ENCODE measurements around the gene HERC2. TPM values are rescaled to one million over a fixed set of nuclear protein-coding genes. Genes with fewer than 3 reads are reported as not detected.

HERC2 gene
- total RNA-seq, 6 experiments from 2014 or later = 33.6 to 47.3 (median 37.0) TPM

DNA sequence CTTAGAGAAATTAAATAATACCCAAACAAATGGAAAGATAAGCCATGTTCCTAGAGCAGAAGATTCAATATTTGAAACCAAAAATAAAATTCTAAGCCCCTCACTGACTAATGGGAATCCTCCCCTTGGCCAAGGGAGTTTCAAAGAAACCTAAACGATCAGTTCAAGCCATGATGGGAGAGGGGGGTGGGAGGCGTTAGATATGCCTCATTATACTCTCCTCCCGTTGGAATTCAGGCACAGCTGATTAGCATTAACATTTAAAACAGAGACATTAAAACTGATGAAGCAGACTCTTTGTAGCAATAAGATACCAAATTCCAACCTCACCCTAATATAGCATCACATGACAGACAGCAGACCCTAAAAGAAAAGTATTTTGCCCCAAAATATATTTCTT, 255.7 kb downstream of the HERC2 start:
- H3K27ac Mint-ChIP-seq = no peak overlapping the region
- DNase-seq = no peak
- TF ChIP-seq, protein P1, sequence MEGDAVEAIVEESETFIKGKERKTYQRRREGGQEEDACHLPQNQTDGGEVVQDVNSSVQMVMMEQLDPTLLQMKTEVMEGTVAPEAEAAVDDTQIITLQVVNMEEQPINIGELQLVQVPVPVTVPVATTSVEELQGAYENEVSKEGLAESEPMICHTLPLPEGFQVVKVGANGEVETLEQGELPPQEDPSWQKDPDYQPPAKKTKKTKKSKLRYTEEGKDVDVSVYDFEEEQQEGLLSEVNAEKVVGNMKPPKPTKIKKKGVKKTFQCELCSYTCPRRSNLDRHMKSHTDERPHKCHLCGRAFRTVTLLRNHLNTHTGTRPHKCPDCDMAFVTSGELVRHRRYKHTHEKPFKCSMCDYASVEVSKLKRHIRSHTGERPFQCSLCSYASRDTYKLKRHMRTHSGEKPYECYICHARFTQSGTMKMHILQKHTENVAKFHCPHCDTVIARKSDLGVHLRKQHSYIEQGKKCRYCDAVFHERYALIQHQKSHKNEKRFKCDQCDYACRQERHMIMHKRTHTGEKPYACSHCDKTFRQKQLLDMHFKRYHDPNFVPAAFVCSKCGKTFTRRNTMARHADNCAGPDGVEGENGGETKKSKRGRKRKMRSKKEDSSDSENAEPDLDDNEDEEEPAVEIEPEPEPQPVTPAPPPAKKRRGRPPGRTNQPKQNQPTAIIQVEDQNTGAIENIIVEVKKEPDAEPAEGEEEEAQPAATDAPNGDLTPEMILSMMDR (IDR thresholded peaks at IDR 0.05) = no peak
- H3K27me3 Mint-ChIP-seq (ENCODE audit: insufficient read depth) = no peaks in the 10 kb centered on the region; the same call in 1 of the 2 replicates
- H3K4me3 Mint-ChIP-seq = no peak overlapping the region
- H3K36me3 Mint-ChIP-seq (ENCODE audit: low read depth) = no peaks in the 10 kb centered on the region
- no peaks in the 10 kb centered on the region; the same call in 1 of the 2 replicates for H3K9me3 Mint-ChIP-seq
- H3K4me1 Mint-ChIP-seq (ENCODE audit: low read depth) = no peaks in the 10 kb centered on the region

Other genes with a start within 250 kb of the HERC2 start
- gene OCA2, start 222.9 kb downstream of the HERC2 start, total RNA-seq (2021; fragmentation: NEBNext Ultra II Directional; extraction: Animal tissue kit (Norgen Biotek cat#: 25700)) = not detected
- gene GOLGA6L24, start 35.9 kb upstream of the HERC2 start, total RNA-seq (2021; fragmentation: NEBNext Ultra II Directional; extraction: Animal tissue kit (Norgen Biotek cat#: 25700)) = not detected
- under 1 TPM in 1 of 6 experiments, not detected in 5; 0.06 TPM for gene GOLGA8F, start 56.5 kb upstream of the HERC2 start, total RNA-seq (2021; fragmentation: NEBNext Ultra II Directional; extraction: Animal tissue kit (Norgen Biotek cat#: 25700))
- under 1 TPM in 1 of 6 experiments, not detected in 5; 0.17 TPM for gene GOLGA8G, start 210.8 kb upstream of the HERC2 start, total RNA-seq (2021; fragmentation: NEBNext Ultra II Directional; extraction: Animal tissue kit (Norgen Biotek cat#: 25700))
- not detected for gene GOLGA6L25, start 231.4 kb upstream of the HERC2 start, total RNA-seq (2021; fragmentation: NEBNext Ultra II Directional; extraction: Animal tissue kit (Norgen Biotek cat#: 25700))